Endothelial cell of umbilical vein (primary cell): ENCODE data around the gene VPS16. TPM values are rescaled to one million over a fixed set of nuclear protein-coding genes. Genes with fewer than 3 reads are reported as not detected.

Experiments used
- BruUV-seq: library from RNA; stranded (reverse); fragments of 400-500 nt; replicated peaks from 2 replicates; lab custom pipeline; 2021; lab: Mats Ljungman, UMichigan
- CTCF ChIA-PET: fragments of 300-600, 350-600 bp; sonication (Branson Sonifier 250); formaldehyde crosslinking; loops from one replicate; lab custom pipeline; 2021; ENCODE audit warnings: antibody characterized with exemption, inconsistent platforms; lab: Charles Lee
- POLR2A ChIA-PET: fragments of 300-600, 350-600 bp; sonication (Branson Sonifier 250); formaldehyde crosslinking; loops from one replicate; lab custom pipeline; 2021; ENCODE audit warnings: antibody characterized with exemption, inconsistent platforms; lab: Charles Lee
- DNase-seq: peaks from one replicate; pipeline ENCODE4 v3.0.0-alpha.2; 2011; ENCODE audit warnings: low read depth, low spot score
- FAIRE-seq: peaks from 2 replicates; lab custom pipeline; 2011; peaks lifted over from hg19 to GRCh38; lab: Jason Lieb, UNC
- H2AFZ ChIP-seq: 2 replicates; pipeline ENCODE4 v1.6.0; 2012; ENCODE audit warnings: low read depth, low read length, control low read depth, inconsistent platforms
- H3K27ac ChIP-seq: 2 replicates; pipeline ENCODE4 v1.5.1; 2011; ENCODE audit warnings: low read depth, mild to moderate bottlenecking, control low read depth, low read length, moderate library complexity; ENCODE audit not compliant: insufficient read depth
- H3K27me3 ChIP-seq, 2 experiments: 2 replicates each; pipeline versions ENCODE4 v1.6.0 to v1.6.1; 2011; ENCODE audit warnings: low read length in 2 of 2, mixed read lengths in 1 of 2; ENCODE audit not compliant: control insufficient read depth in 2 of 2, insufficient read depth in 2 of 2
- H3K36me3 ChIP-seq, 2 experiments: 2 replicates in 1 of 2; 3 replicates in 1 of 2; pipeline ENCODE4 v1.5.1; 2011; ENCODE audit warnings: low read length in 2 of 2, mild to moderate bottlenecking in 1 of 2, moderate library complexity in 1 of 2; ENCODE audit not compliant: control insufficient read depth in 2 of 2, insufficient read depth in 2 of 2; ENCODE audit errors: extremely low read depth in 1 of 2
- H3K4me1 ChIP-seq: 3 replicates; pipeline ENCODE4 v1.5.1; 2011; ENCODE audit warnings: mild to moderate bottlenecking, low read length; ENCODE audit not compliant: control insufficient read depth, insufficient read depth; ENCODE audit errors: extremely low read depth
- H3K4me2 ChIP-seq: 2 replicates; pipeline ENCODE4 v1.6.1; 2011; ENCODE audit warnings: low read length, control low read depth, mixed read lengths; ENCODE audit not compliant: insufficient read depth
- H3K4me3 ChIP-seq, 3 experiments: fragments of 200-600 bp in 1 of 3; sonication (generic), shearing (Covaris generic) in 1 of 3; replicated peaks in 1 of 3; 2 replicates each; pipeline ENCODE4 v1.5.1; 2011 to 2016; ENCODE audit warnings: control low read depth in 3 of 3, low read length in 3 of 3, mild to moderate bottlenecking in 2 of 3, inconsistent platforms in 1 of 3, low read depth in 1 of 3, moderate library complexity in 1 of 3; ENCODE audit not compliant: insufficient read depth in 1 of 3
- H3K79me2 ChIP-seq: 2 replicates; pipeline ENCODE4 v1.6.0; 2012; ENCODE audit warnings: low read length, inconsistent platforms; ENCODE audit not compliant: control insufficient read depth, insufficient read depth
- H3K9ac ChIP-seq: replicated peaks from 2 replicates; pipeline ENCODE3; 2011; ENCODE audit warnings: low read length, control low read depth; ENCODE audit not compliant: insufficient read depth; ENCODE audit errors: extremely low read depth
- H3K9me1 ChIP-seq: replicated peaks from 3 replicates; pipeline ENCODE4 v1.6.0; 2011; ENCODE audit warnings: mild to moderate bottlenecking, low read length; ENCODE audit not compliant: control insufficient read depth, insufficient read depth; ENCODE audit errors: extremely low read depth
- H3K9me3 ChIP-seq: replicated peaks from 2 replicates; pipeline ENCODE4 v1.5.1; 2012; ENCODE audit warnings: low read length, inconsistent platforms; ENCODE audit not compliant: control insufficient read depth, insufficient read depth
- H4K20me1 ChIP-seq: replicated peaks from 2 replicates; pipeline ENCODE3; 2011; ENCODE audit warnings: mild to moderate bottlenecking, low read length; ENCODE audit not compliant: control insufficient read depth, insufficient read depth; ENCODE audit errors: extremely low read depth
- CTCF ChIP-seq, 2 donors: IDR thresholded peaks; 1 replicate in 1 of 2; 2 replicates in 1 of 2; pipeline ENCODE4 v1.5.1; 2011; ENCODE audit warnings: low read length in 2 of 2, mild to moderate bottlenecking in 2 of 2, moderate library complexity in 2 of 2, control low read depth in 1 of 2, inconsistent platforms in 1 of 2, low read depth in 1 of 2; ENCODE audit not compliant: insufficient read depth in 1 of 2; ENCODE audit errors: extremely low read depth in 1 of 2
- EZH2 ChIP-seq: IDR thresholded peaks from 2 replicates; pipeline ENCODE4 v1.6.1; 2012; ENCODE audit warnings: borderline replicate concordance, low read depth, mild to moderate bottlenecking, moderate library complexity, low read length, inconsistent platforms; ENCODE audit not compliant: severe bottlenecking
- GATA2 ChIP-seq: IDR thresholded peaks from 2 replicates; pipeline ENCODE4 v1.7.0; 2011; ENCODE audit warnings: low read depth, mild to moderate bottlenecking, moderate library complexity, mixed read lengths, low read length; ENCODE audit not compliant: insufficient read length, insufficient read depth
- JUN ChIP-seq: IDR thresholded peaks from 2 replicates; pipeline ENCODE4 v1.6.1; 2011; ENCODE audit warnings: borderline replicate concordance, low read depth; ENCODE audit not compliant: insufficient read length, insufficient read depth
- MAX ChIP-seq: IDR thresholded peaks from 2 replicates; pipeline ENCODE4 v1.6.1; 2011; ENCODE audit not compliant: insufficient read depth, insufficient read length
- MYC ChIP-seq: IDR thresholded peaks from one replicate; pipeline ENCODE4 v1.6.1; 2011; ENCODE audit warnings: mild to moderate bottlenecking, low read depth, low read length
- POLR2A ChIP-seq: IDR thresholded peaks from 2 replicates; pipeline ENCODE4 v1.6.1; 2012; ENCODE audit warnings: low read depth, mild to moderate bottlenecking, control low read depth, low read length
- dilution Hi-C: fragments of 300-500 bp; cut with MboI; formaldehyde crosslinking; loops from one replicate; pipeline ENCODE4 v1.15.0; 2019; ENCODE audit warnings: low sequenced_read_pairs; ENCODE audit not compliant: extremely low pct_ligation_motif_present
- intact Hi-C: fragments of 100-400 bp; cut with micrococcal nuclease; formaldehyde crosslinking; loops from one replicate; pipeline ENCODE4 v1.10.0; 2022
- polyA plus RNA-seq, 4 experiments: library from polyadenylated mRNA; depleted of rRNA in 3 of 4; stranded (reverse) in 3 of 4; unstranded in 1 of 4; fragments of >200 nt; gene quantifications; 2 replicates each; pipeline versions ENCODE4 v1.2.1 to v1.2.3, GENCODE V29; 2011 to 2012; ENCODE audit warnings: missing spikeins in 1 of 4
- total RNA-seq: library from RNA; stranded (reverse); gene quantifications from 2 replicates; pipeline ENCODE4 v1.2.3, GENCODE V29; 2021

Gene VPS16
- total and polyA plus RNA-seq, 2 donors (not counting 3 experiments of a cell fraction or from before 2014, with no cell fraction given), result 37.6 to 42.3 TPM

- Histone ChIP-seq H3K4me3 (peak overlapping the region; percentile 17 to 64 (median 55)), H4K20me1 (no peaks in the 10 kb centered on the region), H3K27me3 (no peaks in the 10 kb centered on the region), H3K9me3 (no peaks in the 10 kb centered on the region), H3K36me3 (no peaks in the 10 kb centered on the region), H2AFZ (peak overlapping the region; percentile 86), H3K4me2 (peak overlapping the region; percentile 69), H3K27ac (peak overlapping the region; percentile 29), H3K9me1 (no peaks in the 10 kb centered on the region), H3K9ac (peak overlapping the region; percentile 35), H3K4me1 (peaks cover 35% of the 10 kb centered on the region), H3K79me2 (peaks cover 37% of the 10 kb centered on the region)
- BruUV-seq, result no TSS peak
- ChIA-PET CTCF (no interaction called here), POLR2A (interaction anchor here (0.7 kb wide), 1 partner anchor 34 kb away, joined by 4 read pairs; no protein-coding TSS in a partner anchor)
- DNase-seq (peak; percentile 64), FAIRE-seq (no peak)
- intact Hi-C loops (loop anchor here (2.0 to 5.0 kb wide), 5 partner anchors 32 to 175 kb away; partner anchors contain the start of genes MRPS26, PCED1A and VPS16), dilution Hi-C loops (no loop called here)
- no peak for TF ChIP-seq POLR2A
- TF ChIP-seq GATA2, result no peak
- no peak for TF ChIP-seq EZH2
- no peak for TF ChIP-seq MAX
- peak in 1 of 2 donors; percentile 47 for TF ChIP-seq CTCF (IDR thresholded peaks at IDR 0.05; ENCODE audit: extremely low read depth in 1 of 2, insufficient read depth in 1 of 2, low read depth in 1 of 2, low read length in 2 of 2)
- TF ChIP-seq JUN, result no peak
- no peak for TF ChIP-seq MYC
Observed at GRCh38 chr20:2872459-2873009, 32.0 kb downstream of the VPS16 start.
